GM19328 (cell line): Measurements from ENCODE around the gene DTWD2.
"Not testable (repeated sequence)": the region's sequence is repeated elsewhere in the genome, so short reads cannot be mapped to it uniquely, and the experiment has no call there.

ENCODE experiments used
- ATAC-seq: cut with Tn5 transposase; IDR thresholded peaks from one replicate; pipeline ENCODE4 v1.9.1; 2021; ENCODE audit warnings: mild to moderate bottlenecking, moderate library complexity; ENCODE audit not compliant: unreplicated experiment

The DTWD2 gene

GRCh38 chr5:118998861-118999260 is 10.5 kb upstream of the DTWD2 start:
- ATAC-seq: not testable (repeated sequence)

GRCh38 chr5:118996098-118996497 is 7.8 kb upstream of the DTWD2 start:
- no peak for ATAC-seq

DNA sequence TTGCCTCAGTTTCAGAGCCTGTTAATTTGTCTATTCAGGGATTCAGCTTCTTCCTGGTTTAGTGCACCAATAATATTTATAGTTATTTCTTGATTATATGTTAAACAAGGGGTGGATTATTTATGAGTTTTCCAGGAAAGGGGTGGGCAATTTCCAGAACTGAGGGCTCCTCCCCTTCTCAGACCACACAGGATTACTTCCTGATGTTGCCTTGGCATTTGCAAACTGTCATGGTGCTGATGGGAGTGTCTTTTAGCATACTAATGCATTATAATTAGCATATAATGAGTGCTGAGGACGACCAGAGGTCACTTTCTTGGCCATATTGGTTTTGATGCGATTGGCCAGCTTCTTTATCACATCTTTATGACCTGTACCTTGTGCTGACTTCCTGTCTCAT is 6.2 kb upstream of the DTWD2 start:
- ATAC-seq: no peak

GRCh38 chr5:118993118-118993517 is 4.8 kb upstream of the DTWD2 start:
- not testable (repeated sequence) for ATAC-seq

GRCh38 chr5:118992055-118992454 is 3.7 kb upstream of the DTWD2 start:
- not testable (repeated sequence) for ATAC-seq

DNA sequence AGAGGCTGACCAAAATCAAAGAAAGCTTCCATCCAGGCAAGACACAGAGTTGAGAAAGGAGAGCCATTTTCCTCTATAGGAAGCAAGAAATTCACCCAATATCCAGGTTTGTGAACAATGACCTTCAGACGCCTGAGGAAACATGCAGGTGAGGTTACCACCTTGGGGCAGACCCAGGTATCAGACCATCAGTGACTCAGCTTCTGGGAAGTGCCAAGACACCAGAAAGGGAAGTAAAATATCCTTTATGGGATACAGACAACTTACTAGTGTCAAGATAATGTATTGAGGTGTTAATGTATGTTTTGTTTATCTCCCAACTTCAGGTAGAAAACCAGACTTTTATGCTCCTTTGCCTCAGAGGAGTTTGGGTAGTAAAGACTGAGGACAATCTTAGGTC is 2.2 kb upstream of the DTWD2 start:
- no peak for ATAC-seq

GRCh38 chr5:118989816-118990215 is 1.5 kb upstream of the DTWD2 start:
- ATAC-seq: no peak

DNA sequence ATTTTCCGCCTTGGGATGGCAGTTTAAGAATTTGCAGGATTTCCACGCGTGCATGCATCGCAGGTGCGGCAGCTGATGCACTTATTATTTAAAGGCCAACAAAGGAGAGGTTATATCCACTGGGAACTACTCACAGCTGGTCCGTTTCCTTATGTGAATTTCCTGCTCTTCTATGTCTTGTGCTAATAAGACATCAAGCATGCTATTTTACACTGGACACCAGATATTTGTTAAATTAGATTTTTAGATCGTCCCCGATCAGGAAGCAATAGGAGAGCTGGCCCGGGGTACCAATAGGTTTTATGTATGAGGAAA is 476 bp upstream of the DTWD2 start:
- no peak for ATAC-seq

DNA sequence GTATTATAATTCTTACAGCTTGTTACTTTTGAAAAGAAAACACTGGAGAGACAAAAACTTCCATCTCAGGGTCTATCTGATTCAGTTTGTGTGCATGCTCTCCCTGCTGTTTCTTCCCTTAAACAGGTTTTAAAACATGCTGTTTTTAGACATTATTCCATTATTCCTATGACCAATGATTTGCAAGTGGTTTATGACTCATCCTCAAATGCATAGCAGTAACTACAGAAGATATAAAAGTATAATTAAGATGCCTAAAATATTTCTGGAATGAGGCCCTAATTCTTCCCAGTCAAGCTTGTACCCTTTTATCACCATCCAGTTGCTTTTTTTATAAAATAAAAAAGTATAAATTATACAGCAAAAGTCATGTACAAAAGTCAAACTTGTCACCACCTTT is 3.7 kb downstream of the DTWD2 start:
- ATAC-seq: no peak

- ATAC-seq: no peak
Measured at GRCh38 chr5:118981783-118982182, 6.6 kb downstream of the DTWD2 start.

GRCh38 chr5:118980438-118980837 is 7.9 kb downstream of the DTWD2 start:
- no peak for ATAC-seq

GRCh38 chr5:118980017-118980416 is 8.3 kb downstream of the DTWD2 start:
- no peak for ATAC-seq

- not testable (repeated sequence) for ATAC-seq
Measured at GRCh38 chr5:118973779-118974445, 14.4 kb downstream of the DTWD2 start.

DNA sequence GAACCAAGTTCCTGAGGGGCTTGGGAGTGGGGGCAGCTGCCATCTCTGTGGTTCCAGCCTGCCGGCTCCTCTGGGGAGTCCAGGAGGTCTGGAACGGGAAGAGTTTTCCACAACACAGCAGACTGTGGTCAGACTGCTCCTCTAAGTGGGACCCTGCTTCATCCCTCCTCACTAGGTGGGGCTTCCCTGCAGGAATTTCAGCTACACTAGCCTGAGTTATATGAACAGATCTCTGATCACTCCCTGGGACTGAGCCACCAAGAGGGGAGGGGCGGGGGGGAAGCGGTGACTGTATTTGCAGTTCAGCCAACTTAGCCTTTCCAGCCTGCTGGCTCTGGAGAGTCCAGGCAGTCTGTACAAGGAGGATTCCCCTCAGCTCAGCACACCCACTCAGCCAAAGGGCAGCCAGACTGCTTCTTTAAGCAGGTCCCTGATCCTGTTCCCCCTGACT is 19.4 kb downstream of the DTWD2 start:
- ATAC-seq: no peak

DNA sequence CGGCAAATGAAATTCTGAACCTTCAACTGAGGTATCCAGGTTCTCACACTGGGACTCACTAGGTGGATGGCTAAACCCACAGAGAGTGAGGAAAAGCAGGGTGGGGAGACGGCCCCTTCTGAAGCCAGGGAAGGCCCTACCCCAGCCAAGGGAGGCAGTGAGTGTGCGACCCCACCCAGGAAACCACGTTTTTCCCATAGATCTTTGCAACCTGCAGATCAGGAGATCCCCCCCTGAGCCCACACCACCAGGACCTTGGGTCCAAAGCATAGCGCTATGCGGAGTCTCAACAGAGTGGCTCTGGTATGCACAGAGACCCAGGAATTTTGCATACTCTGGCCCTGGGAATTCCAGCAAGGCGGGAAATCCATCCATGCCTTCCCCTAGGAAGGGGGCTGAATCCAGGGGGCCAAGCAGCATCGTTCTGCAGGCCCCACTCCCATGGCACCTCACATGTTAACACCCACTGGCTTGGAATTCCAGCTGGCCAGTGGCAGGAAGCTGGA is 19.9 kb downstream of the DTWD2 start:
- ATAC-seq: no peak

- no peak for ATAC-seq
Measured at GRCh38 chr5:118967059-118967508, 21.3 kb downstream of the DTWD2 start.

GRCh38 chr5:118965890-118966289 is 22.5 kb downstream of the DTWD2 start:
- ATAC-seq: no peak

DNA sequence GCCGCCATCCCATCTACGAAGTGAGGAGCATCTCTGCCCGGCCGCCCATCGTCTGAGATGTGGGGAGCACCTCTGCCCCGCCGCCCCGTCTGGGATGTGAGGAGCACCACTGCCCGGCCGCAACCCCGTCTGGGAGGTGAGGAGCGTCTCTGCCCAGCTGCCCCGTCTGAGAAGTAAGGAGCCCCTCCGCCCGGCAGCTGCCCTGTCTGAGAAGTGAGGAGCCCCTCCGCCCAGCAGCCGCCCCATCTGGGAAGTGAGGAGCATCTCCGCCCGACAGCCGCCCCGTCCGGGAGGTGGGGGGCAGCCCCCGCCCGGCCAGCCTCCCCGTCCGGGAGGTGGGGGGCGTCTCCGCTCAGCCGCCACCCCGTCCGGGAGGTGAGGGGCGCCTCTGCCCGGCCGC is 23.4 kb downstream of the DTWD2 start:
- not testable (repeated sequence) for ATAC-seq

DNA sequence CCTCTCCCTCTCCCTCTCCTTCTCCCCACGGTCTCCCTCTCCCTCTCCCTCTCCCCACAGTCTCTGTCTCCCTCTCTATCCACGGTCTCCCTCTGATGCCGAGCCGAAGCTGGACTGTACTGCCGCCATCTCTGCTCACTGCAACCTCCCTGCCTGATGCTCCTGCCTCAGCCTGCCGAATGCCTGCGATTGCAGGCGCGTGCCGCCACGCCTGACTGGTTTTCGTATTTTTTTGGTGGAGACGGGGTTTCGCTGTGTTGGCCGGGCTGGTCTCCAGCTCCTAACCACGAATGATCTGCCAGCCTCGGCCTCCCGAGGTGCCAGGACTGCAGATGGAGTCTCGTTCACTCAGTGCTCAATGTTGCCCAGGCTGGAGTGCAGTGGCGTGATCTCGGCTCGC is 24.0 kb downstream of the DTWD2 start:
- ATAC-seq: not testable (repeated sequence)

GRCh38 chr5:118963169-118963568 is 25.2 kb downstream of the DTWD2 start:
- ATAC-seq: no peak

- no peak for ATAC-seq
Measured at GRCh38 chr5:118960557-118960956, 27.8 kb downstream of the DTWD2 start.

- no peak for ATAC-seq
Measured at GRCh38 chr5:118956727-118957126, 31.6 kb downstream of the DTWD2 start.

GRCh38 chr5:118953652-118954005 is 34.7 kb downstream of the DTWD2 start:
- ATAC-seq: no peak
